GM19372 (cell line): ENCODE measurements around the gene SUV39H2.
"Not testable (repeated sequence)": the region's sequence is repeated elsewhere in the genome, so short reads cannot be mapped to it uniquely, and the experiment has no call there.

Experiments used
- ATAC-seq: cut with Tn5 transposase; IDR thresholded peaks from one replicate; pipeline ENCODE4 v1.9.1; 2021; ENCODE audit warnings: mild to moderate bottlenecking, low read depth, moderate library complexity; ENCODE audit not compliant: unreplicated experiment

The SUV39H2 gene

DNA sequence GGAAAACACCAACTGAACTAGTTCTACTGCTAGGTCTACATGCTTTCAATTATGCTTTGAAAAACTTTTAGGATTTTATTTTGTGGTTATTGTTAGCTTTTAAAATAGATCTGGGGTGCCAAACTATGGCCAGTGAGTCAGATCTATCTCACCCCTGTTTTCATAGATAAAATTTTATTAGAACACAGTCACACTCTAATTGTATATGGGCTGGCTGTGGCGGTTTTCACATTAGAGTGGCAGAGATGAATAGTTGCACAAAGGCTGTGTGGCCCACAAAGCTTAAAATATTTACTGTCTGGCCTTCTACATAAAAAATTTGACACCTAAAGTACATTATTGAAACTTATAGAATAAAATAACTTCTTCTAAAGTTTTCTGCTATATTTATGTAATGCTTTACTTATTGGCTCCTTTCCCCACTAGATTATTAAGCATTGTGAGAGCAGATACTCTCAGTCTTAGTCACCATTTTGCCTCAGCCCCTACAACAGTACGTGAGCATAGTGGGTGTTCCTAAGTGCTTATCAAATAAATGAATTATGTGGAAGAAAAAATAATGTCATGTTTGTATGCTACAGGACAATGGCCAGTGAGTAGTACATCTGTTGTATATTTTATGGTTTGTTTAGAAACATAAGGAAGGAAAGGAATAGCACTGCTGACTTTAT, 5.4 kb upstream of the SUV39H2 start:
- ATAC-seq = no peak

DNA sequence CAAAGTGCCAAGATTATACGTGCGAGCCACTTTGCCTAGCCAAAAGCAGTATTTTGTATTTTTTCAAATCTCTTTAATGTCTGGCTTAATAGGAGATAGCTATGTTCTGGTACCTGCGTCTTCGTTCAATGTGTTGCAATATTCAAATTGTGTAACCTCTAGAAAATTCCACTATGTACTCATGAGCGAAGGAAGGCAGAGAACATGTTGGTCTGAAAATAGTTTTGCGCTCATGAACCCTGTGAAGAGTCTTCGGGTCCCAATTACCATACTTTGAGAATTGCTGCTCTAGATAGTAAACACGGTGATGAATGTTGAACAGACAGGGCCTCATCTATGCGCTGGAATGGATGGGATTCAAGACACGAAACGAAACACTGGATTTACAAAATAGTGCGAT, 2.7 kb upstream of the SUV39H2 start:
- ATAC-seq = no peak

DNA sequence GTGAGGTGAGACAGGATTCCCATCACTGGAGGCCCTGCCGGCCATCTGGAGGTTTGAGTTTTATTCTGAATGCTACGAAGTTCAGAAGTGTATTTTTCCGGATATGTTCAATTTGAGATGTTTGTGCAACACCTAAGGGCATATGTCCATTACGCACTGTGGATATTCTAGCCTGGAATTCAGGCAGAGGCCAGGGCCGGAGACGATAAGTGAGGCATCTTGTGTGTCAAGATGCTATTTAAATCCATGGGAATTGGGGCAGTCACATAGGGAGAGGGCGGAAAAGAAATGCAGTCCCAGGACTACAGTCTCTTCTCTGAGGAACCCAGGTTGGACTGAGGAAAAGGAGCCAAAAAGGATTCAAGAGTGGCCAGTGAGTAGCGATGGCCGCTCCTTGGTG, 1.9 kb upstream of the SUV39H2 start:
- ATAC-seq = no peak

DNA sequence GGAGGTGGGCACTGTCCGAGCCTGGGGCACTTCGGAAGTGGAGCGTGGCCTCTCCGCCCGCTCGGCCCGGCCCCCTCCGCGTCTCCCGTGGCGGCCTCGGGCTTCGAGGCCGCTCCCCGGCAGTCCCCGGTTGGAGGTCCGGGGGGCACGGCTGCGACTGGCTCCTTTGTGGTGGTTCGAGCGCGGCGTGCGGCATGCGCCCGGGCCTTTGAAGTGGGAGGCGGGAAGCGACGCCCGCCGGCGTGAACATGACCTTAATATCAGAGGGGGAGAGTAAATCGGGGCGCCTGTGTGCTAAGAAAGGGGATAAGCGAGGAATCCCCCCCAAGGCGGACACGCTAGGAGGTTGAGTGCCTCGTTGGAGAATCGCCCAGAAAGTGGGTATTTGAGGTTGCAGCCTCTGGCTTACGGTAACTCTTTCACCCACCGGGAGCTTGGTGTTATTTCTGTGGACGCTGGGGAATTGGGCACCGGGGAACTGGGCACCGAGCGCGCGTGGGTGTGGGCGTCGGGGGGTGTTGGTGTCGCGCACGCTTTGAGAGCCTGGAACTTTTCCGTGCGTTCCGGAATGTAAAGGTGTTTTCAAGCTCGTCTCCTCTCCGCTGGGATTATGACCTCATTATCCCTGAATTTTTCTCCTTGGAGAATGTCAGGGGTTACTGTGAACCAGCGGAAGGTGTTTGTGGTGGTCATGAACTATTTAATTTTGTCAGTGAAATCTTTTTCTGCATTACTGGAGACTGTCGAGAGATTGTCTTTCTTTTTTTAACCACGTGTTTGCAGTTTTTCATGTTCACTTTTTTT, 660 bp downstream of the SUV39H2 start:
- peak; percentile 24 for ATAC-seq

- ATAC-seq = no peak
Observed at GRCh38 chr10:14879928-14880193, 1.2 kb downstream of the SUV39H2 start.

DNA sequence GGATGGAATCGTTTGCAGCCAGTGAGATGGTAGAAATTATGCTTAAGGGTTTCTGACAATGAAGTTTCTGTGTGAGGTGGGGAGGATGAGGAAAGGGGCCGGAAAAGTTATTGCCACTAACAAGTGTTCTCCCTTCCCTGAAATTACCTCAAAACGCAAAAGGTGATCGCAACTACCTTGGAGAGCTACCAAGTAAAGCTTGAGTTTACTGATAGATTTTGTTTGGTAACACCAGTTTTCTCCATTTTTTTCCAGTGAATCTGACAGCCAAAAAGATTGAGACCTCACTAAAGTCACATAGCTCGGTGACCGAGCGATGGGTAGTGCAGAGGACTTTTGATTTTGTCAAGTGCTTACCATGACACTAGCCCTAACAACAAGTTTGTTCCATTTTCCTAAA, 1.6 kb downstream of the SUV39H2 start:
- ATAC-seq = no peak

- no peak for ATAC-seq
Observed at GRCh38 chr10:14884082-14884481, 5.4 kb downstream of the SUV39H2 start.

- no peak for ATAC-seq
Observed at GRCh38 chr10:14889318-14889717, 10.7 kb downstream of the SUV39H2 start.

DNA sequence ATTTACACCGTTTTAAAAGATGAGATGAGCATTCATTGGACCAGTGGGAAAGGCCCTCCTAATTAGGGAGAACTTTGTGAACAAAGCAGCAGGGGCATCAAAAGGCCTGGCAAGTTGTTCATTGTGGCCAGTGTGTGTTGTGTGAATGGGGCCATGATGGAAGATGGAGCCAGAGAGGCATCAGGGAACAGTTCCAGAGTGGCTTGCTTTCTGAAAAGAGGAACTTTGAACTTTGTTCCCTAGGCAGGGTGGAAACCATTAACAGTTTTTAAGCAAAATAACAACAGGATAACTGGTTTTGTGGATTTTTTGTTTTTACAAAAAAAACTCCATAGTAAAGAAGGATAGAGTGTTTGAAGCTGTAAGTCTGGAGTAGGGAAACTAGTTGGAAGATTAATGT, 12.5 kb downstream of the SUV39H2 start:
- ATAC-seq = no peak

DNA sequence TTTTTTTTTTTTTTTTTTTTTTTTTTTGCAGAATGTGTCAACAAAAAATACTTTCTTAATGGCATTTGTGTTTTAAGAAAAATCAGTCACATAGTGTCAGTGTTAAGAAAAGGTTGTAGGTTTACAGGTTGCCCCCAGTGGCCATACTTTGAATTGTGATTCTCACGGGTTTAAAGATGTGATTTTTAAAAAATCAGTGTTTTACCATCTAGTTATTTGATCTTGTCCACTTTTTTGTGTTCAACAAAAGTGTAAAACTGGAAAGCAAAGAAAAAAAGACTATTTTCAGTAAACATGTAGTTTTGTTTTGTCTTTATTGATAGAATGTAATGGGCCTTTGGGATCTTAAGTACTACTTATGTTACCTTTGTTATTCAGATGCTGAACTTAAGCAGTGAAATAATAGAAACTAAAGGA, 25.7 kb downstream of the SUV39H2 start:
- ATAC-seq = no peak

- no peak for ATAC-seq
Observed at GRCh38 chr10:14904864-14905263, 26.2 kb downstream of the SUV39H2 start.

GRCh38 chr10:14905890-14906289, 27.2 kb downstream of the SUV39H2 start:
- ATAC-seq = no peak

GRCh38 chr10:14906765-14907164, 28.1 kb downstream of the SUV39H2 start:
- no peak for ATAC-seq

GRCh38 chr10:14907591-14907990, 28.9 kb downstream of the SUV39H2 start:
- ATAC-seq = not testable (repeated sequence)

- no peak for ATAC-seq
Observed at GRCh38 chr10:14909101-14909500, 30.4 kb downstream of the SUV39H2 start.

DNA sequence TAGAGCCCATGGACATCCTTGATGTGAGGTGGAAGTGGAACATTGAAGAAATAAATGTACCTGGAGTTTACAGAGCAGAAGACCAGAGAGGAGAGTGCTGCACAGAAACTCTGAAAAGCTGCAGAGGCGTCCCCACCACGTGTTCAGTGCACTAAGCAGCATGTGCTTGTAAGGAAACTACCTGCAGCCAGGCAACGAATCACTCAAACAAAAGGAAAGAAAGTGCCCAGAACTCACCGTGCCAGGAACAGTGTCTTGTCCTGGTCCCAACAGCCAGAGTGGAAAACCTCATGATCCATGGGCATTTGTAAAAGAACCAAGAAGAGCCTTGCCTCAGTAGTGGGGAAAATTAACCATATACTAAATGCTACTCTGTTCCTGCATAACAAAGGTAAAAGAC, 32.3 kb downstream of the SUV39H2 start:
- no peak for ATAC-seq

DNA sequence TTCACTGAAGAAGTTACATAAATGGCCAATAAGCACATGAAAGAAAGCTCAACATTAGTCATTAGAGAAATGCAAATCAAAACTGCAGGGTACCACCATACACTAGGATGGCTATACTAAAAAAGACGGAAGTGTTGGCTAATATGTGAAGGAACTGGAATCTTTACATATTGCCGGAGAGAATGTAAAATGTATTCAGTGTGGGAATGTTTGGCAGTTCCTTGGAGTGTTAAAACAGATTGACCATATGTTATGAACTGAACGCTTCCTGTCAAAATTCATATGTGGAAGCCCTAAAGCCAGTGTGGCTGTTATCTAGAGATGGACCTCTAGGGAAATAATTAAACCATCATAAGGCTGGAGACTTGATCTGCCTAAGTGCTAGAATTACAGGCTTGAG, 33.1 kb downstream of the SUV39H2 start:
- no peak for ATAC-seq

- no peak for ATAC-seq
Observed at GRCh38 chr10:14916600-14916999, 37.9 kb downstream of the SUV39H2 start.

DNA sequence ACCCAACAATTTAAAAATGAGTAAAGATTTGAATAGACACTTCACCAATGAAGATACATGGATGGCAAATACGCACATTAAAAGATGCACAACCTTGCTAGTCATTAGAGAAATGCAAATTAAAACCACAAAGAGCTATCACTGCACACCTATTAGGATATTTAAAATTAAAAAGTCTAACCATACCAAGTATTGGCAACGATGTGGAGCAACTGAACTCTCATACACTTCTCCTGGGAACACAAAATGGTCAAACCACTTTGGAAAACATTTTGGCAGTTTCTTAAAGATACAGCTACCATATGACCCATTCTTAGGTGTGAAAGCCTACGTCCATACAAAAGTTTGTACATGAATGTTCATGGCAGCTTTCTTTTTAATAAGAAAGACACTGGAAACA, 39.2 kb downstream of the SUV39H2 start:
- no peak for ATAC-seq

- no peak for ATAC-seq
Observed at GRCh38 chr10:14918964-14919363, 40.3 kb downstream of the SUV39H2 start.

DNA sequence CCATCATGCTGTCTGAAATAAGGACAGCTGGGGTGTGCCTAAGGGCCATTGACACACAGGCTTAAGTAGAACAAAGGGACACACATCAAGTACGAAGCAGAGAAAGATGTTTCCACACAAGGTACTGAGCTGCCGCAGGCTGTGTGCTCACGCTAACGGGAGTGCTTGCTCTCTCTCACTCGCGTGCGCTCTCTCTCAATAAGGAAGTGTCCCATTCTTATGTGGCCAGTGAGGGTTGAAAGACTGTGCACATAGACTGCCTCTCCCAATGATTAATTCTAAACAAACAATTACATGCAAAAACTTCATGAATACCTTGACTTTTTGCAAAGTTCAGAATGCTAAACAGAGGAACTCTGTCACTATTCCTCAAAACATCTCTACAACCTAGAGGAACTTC, 45.3 kb downstream of the SUV39H2 start:
- no peak for ATAC-seq

DNA sequence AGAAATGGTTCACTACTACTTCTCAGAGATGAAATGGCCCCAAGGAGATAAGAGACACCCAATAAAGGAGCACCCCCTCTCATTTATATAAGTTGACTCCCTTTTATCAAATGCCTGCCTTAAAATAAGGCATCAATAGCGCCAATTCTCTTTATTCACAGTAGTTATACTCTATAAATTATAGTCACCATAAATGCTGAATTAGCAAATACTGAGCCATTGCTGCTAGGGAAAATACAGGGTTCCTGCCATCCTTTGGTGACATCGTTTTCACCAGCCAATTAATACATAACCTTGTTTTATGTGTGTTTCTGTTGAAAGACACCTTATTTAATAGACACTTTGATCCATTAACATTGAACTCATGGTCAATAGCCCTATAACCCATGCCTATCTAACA, 46.6 kb downstream of the SUV39H2 start:
- no peak for ATAC-seq
